ENCODE results near the gene ASIC2.

DNA sequence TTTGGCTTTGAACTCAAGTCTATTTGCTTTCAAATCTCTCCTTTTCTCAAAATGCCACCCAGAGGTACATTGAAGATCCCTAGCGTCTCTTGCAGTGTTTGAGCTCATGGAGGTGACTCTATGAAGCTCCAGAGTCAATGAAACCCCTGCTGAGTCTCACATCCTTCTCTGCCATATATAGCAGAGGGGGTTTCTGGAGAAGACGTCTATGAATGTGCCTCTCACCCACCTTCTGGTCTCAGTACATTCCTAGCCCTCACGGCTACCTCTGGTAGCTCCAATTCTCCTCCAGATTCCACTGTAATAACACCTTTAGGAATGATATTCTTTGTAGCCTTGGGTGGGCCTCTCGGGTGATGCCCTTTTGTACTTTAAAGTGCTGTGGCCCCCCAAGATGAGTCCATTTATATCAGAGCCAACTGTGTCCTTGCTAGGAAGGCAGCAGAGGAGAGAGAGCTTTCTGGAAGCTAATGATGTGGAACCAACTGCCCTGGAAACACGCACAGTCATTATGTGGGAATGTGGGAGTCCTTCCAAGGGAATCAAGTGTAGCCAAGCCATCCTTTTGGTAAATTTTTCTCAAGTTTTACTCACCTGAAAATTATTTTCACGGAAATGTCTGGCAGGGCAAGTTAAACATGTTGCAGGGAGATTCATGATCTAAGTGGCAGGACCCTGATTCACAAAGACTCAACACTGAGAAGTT is 123.4 kb downstream of the ASIC2 start:
- TF ChIP-seq, protein P1, sequence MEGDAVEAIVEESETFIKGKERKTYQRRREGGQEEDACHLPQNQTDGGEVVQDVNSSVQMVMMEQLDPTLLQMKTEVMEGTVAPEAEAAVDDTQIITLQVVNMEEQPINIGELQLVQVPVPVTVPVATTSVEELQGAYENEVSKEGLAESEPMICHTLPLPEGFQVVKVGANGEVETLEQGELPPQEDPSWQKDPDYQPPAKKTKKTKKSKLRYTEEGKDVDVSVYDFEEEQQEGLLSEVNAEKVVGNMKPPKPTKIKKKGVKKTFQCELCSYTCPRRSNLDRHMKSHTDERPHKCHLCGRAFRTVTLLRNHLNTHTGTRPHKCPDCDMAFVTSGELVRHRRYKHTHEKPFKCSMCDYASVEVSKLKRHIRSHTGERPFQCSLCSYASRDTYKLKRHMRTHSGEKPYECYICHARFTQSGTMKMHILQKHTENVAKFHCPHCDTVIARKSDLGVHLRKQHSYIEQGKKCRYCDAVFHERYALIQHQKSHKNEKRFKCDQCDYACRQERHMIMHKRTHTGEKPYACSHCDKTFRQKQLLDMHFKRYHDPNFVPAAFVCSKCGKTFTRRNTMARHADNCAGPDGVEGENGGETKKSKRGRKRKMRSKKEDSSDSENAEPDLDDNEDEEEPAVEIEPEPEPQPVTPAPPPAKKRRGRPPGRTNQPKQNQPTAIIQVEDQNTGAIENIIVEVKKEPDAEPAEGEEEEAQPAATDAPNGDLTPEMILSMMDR (IDR thresholded peaks at IDR 0.05; ENCODE audit: insufficient read depth, low read length, poor library complexity, severe bottlenecking), result no peak
- no peak for TF ChIP-seq EZH2phosphoT487 (conservative IDR thresholded peaks at IDR 0.05; ENCODE audit: low read length)

Data from SU-DHL-6 (cell line).